ENCODE data around the gene NIPA2.

NIPA2 gene

DNA sequence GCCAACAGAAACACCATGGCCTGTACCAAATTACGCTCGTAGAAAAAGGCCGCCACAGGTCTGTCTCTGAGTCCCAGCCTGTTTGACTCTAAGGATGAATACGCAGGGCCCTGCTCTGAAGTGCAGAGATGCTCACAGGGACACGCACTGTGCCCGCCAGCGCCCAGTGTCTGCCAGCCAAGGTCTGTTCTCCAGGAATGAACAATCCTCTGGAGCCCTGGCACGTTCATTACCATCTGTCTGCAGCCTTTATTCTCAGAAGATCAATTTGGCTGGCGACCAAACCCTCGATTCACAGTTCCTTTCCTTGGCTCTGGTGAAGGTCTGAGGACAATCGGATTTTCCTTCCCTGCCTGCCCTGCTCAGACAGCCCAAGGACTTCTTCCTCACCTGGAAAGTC lies 66.3 kb downstream of the NIPA2 start:
- DNase-seq: no peak

DNA sequence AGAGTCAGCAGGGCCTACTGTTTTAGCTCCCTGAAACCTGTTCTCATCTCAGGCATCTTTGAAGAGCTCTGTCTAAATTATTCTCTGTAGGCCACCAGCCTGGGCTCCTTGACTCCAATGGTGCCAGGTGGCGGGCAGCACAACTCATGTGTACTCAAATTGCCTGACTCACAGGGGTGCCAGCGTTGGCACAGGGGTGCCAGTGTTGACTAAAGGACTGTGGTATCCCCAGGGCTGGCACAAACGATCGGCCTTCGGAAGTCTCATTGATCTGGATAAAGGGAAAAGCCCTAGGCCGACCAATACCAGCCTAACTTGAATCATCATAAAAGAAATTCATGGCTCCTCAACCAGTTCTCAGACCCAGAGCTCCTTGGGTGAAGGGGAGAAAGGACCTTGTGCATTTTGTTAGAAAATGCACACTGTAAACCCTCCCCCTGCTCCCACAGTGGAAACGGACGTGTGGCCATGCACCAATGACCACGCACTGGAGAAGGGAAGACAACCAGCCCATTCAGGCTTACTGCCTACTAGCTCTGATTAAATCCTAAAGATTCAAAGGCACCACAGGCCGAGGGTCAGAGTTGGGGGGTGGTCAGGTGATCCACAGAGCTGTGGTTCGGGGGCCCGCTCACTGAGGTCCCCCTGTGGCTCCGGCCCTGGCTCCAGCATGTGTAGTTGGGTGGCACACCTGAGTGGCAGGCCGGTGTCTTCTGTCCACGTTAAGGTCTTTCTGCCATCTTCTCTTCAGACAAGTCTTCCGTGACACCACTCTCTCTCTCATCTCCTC lies 68.9 kb downstream of the NIPA2 start:
- no peak for DNase-seq

DNA sequence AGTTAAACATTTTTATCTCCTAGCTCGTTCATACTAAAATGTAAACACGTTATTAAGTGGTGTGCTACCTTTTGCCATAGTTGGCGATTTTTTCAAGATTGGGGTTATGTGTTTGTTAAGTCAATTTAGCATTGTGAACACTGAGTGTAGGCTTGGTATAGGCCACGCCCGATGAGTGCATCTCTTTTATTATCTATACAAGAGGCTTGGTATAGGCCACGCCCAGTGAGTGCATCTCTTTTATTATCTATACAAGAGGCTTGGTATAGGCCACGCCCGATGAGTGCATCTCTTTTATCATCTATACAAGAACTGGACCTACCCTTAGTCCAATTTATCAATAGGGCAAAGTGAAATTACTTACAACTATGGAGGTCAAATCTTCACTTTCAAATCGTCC lies 70.4 kb downstream of the NIPA2 start:
- no peak for DNase-seq

DNA sequence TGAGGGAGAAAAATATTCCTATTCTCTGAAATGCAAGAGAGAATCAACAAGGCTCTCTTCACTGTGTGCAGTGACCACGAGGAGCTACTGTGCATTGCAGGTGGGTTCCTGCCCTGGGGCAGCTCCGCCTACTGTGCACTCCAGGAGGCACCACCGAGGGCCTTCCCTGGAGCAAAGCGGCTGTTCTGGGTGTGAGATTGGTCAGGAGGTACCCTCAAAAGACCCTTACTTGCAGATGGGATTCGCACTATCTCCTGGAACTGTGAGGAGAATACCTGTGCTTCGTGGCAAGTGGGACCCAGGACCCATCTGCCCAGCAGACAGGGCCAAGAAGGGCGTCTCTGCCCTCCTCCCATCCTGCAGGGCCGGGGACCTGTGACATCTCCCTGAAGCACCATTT lies 72.8 kb downstream of the NIPA2 start:
- no peak for DNase-seq

DNA sequence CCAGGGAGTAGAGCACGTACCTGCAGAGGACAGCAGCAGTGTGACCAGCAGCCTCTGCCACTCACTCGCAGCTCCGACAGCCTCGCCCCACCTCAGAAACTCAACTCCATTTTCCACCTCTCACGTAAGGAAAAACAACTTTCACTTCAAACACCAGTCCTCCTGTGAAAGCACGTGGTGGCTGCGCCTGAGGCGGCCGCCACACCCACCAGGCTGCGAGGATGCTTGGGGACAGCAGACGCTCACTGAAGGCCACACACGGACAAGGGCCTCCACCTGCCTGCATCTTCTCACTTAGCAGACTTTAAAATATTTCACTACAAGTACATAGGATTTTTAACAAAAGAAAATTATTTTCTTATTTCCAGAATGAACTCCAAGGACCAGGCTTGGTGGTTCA lies 73.8 kb downstream of the NIPA2 start:
- DNase-seq: no peak

DNA sequence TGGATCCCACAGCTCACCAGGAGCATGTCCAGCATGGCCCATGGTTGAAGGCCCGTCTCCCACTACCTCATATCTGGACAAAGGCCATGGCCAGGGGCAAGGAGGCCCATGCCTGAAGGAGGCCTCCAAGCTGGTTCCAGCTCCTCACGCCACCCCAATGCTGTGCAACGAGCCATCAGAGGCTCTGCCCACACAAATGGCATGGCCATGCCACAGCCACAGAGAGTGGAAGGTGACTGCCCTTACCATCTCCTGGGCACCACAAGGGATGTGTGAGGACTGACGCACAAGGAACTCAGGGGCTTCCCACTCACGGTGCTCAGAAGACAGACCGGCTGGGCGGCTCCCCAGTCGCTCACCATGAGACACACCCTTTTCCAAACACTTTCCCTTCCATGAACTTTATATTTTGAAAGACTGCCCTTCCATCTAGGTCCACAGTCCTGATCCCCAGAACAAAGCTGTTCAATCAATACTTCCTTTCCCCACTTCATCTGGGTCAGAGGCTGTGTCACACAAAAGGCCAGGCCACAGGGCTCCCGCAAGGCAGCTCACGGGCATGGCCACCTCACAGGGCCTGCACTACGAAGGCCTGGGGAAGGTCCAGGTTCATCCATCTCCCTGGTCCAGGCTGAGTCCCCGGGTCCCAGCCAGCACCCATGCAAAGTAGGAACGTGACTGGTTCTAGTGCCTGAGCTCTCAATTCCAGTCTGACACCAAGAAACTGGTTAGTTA lies 75.3 kb downstream of the NIPA2 start:
- DNase-seq: no peak

DNA sequence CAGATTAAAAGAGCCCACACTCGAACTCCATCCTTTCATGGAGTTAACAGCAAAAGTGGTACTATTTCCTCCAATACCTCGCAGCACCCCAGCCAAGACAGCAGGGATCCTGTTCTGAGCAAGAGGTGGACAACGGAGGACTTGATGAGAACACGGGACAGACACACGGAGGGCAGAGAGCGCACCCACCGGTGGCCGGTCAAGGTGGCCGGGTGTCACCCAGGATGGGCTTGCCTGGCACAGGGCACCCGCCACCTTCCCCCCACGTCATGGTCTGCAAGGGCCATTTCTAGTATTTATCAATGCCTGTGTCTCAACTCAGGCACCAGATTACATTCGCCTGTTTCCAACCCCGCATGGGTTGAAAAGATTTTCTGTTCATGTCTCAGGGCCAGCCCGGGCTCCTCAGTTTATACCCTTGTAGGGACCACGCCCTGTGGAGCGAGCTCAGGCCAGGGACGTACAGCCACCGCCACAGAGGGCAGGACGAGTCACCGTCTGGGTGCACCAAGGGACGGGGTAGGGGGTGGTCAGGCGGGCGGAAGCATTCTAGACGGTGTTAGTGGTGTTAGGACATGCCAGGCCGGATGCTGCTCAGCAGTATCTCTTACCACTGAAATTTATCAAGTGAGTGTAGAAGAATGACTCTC lies 77.5 kb downstream of the NIPA2 start:
- no peak for DNase-seq

DNA sequence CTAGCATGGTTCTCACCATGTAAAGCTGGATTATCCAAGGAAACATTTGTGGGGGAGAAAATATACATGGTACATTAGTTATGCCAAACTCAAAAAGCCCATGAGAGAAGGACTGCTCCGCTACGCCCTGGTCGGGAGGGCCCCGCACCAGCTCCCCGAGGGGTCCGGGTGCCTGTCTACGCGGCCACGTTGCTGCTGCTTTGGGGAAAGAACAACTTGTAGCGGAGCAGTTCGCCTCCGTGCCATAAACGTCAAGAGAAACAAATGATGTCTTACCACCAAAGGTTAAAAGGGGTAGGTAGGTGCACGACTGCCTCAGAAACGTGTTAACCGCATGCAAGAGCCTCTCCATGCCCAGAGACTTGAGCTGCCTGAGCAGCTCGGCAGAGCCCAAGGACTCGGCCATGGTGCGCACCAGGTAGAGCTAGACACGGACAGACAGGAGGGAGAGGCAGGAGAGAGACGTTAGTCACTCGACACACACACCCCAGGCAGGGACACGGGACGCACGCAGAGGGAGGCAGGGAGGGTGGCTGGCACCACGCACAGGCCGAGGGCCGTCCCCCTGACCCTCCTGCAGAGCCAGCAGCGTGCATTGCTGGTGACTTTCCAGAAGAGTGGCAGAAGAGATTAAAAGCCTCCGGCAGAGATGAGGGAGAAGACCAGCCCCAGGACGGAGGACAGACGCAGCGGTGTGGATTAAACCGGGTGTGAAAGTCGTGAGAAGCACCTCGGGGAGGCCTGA lies 78.3 kb downstream of the NIPA2 start:
- no peak for DNase-seq

DNA sequence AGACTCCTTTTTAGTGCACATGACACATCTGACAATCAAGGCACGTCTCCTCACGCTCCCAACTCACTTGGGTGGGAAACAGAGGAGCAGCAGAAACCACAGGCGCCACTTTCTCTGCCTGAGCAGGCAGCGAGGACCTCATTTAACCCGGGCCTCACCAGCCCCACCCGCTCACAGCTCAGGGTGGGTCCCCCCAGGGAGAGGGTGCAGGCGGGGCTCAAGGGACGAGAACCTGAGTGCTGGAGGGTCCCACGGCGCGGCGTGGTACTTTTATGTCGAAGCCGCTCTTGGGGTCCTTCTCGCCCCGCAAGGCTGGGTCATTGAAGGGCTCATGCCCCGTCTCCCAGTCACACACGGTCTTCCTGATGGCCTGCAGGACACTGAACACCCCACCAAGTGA lies 79.1 kb downstream of the NIPA2 start:
- no peak for DNase-seq
